Coronary artery (tissue), 2 donors: Measurements from ENCODE around the gene ARHGEF4.

Source experiments
- DNase-seq: peaks from one replicate; pipeline ENCODE4 v3.0.0-alpha.2; 2017; ENCODE audit warnings: low spot score
- H3K27ac ChIP-seq, 2 donors: fragments of 200-600 bp; sonication (generic); one replicate each; pipeline ENCODE4 v1.5.1; 2016 to 2019
- H3K4me3 ChIP-seq: fragments of 200-600 bp; sonication (generic); 2 replicates; pipeline ENCODE4 v1.5.1; 2016; ENCODE audit warnings: mild to moderate bottlenecking, moderate library complexity
- TF ChIP-seq, protein P1 (sequence below): fragments of 200-600 bp; sonication (generic); IDR thresholded peaks from one replicate; pipeline ENCODE4 v1.5.1; 2019; ENCODE audit warnings: antibody characterized with exemption

Gene ARHGEF4

DNA sequence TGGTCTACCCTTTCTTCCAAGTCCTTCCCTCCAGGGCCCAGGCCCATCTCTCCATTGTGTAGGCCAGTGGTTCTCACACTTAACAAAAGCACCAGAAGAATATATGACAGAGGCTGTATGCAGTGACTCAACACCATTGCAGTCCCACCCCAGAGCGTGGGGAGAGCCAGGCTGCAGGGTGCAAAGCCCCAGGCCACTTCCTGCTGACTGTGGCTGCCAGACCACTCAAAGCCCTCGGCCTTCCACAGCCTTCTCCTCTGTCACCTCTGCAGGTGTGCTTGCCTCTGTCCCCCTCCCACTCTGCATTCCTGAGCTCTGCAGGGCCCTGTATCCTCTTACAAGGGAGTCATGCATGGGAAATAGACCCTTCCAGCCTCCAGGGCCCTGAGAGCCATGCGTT, 40.4 kb upstream of the ARHGEF4 start:
- TF ChIP-seq, protein P1, sequence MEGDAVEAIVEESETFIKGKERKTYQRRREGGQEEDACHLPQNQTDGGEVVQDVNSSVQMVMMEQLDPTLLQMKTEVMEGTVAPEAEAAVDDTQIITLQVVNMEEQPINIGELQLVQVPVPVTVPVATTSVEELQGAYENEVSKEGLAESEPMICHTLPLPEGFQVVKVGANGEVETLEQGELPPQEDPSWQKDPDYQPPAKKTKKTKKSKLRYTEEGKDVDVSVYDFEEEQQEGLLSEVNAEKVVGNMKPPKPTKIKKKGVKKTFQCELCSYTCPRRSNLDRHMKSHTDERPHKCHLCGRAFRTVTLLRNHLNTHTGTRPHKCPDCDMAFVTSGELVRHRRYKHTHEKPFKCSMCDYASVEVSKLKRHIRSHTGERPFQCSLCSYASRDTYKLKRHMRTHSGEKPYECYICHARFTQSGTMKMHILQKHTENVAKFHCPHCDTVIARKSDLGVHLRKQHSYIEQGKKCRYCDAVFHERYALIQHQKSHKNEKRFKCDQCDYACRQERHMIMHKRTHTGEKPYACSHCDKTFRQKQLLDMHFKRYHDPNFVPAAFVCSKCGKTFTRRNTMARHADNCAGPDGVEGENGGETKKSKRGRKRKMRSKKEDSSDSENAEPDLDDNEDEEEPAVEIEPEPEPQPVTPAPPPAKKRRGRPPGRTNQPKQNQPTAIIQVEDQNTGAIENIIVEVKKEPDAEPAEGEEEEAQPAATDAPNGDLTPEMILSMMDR, result no peak
- no peak for DNase-seq
- Histone ChIP-seq H3K27ac (no peak overlapping the region), H3K4me3 (no peak overlapping the region)

DNA sequence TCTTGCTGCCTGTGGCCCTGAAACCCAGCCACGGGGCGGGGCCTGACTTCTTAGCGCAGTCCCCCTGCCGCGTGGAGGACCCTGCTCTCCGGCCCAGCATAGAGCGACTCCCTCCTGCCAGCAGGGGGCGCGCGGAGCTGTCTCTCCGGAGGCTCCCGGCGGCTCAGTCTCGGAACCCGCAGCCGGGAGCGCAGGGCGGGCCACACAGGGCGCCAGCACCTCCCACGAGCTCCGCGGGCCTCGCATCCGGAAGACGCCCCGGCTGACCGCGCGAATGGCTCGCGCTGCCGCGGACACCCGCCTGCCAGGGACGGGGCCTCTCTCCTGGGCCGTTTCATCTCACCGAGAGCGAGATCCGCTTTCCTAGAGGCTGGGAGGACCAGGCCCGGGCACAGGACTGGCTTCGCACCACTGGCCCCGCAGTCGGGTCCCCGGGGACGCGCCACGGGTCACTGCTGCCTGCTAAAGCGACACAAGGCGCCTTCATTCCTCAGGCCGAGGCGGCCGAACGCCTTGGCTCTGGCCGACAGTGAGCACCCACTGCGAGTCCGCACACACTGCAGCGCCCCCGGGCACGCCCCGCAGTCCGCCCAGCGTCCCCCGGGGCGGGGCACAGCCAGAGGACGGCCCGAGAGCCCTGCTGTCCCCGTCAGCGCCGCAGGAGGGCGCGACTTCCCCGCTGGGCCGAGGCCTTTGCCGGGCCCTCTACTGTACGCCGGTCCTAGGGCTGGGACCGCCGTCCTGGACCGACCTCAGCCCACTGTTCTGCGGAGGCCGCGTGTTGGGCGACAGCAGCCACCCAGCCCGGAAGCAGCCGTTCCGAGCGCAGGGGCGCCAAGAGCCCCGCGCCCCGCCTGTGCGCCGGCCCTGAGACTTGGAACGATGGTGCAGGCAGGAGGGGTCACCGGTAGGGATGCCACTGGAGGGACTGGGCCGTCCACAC, 39.0 kb upstream of the ARHGEF4 start:
- DNase-seq, result peak; percentile 91
- peak overlapping the region; percentile 90 to 96 for H3K27ac ChIP-seq
- TF ChIP-seq, protein P1, result peak; percentile 89
- H3K4me3 ChIP-seq, result peak overlapping the region; percentile 78

DNA sequence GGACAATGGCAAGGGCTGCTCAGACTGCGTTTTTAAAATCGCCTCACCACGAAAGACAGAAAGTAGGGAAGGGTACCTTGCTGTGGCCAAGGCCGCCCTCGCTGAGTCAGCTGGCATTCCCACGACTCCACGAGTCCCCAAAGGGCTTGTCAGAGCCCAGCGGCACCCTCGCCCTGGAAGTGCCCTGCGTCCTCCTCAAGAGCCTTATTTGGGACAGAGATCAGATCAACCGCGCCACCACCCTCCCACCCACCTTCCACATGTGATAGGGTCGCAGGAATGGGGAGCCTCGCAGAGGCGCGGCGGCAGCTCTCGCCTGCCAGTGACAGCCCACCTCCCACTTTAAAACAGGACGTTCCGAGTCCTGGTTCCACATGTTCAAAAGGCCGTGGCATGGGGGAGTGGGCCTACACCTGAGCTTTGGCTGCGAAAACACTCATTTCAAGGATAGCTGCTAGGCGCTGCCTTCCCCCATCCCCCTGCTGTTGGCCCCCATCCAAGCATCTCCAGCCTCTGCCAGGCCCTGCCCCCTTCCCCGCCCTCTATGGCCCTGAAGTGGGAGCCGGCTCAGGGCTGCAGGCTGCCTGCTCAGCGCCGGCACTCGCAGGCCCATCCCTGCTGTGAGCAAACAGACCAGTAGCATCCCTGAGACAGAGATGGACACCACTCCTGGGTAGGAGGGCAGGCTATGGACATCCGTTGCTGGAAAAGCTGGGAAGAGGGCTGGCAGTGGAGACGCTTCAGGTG, 38.1 kb upstream of the ARHGEF4 start:
- no peak for DNase-seq
- H3K4me3 ChIP-seq, result peak overlapping the region; percentile 78
- peak overlapping the region; percentile 90 to 96 for H3K27ac ChIP-seq
- TF ChIP-seq, protein P1, result no peak

DNA sequence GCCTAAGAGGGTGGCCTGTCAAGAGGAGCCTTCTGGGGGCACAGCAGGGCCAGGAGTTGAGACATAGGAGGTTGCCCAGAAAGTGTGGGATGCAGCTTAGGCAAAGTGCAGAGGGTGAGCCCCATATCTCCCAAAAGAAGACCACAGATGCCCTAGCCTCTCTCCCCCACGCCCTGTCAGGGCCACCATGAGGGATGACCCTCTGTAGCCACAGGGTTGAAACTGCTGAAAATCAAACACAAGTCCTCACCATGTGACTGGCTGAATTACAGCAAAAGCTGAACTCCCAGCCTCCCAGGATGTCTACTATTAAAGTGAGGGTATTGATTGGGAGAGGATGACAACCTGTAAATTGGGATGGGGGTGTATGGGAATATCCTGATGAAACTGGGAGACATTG, 37.4 kb upstream of the ARHGEF4 start:
- Histone ChIP-seq H3K27ac (no peak overlapping the region), H3K4me3 (no peak overlapping the region)
- TF ChIP-seq, protein P1, result no peak
- DNase-seq, result no peak

DNA sequence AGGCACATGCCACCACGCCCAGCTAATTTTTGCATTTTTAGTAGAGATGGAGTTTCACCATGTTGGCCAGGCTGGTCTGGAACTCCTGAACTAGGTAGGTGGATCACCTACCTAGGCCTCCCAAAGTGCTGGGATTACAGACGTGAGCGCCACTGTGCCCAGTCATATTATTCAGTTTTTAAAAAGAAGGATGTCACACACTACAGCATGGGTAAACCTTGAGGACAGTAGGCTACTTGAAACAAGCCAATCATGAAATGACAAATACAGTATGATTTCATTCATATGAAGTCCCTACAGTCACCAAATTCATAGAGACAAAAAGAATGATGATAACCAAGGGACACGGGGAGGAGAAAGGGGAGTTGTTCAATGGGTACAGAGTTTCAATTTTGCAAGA, 31.1 kb upstream of the ARHGEF4 start:
- H3K27ac ChIP-seq, result no peak overlapping the region
- no peak overlapping the region for H3K4me3 ChIP-seq
- DNase-seq, result no peak
- TF ChIP-seq, protein P1, result no peak

DNA sequence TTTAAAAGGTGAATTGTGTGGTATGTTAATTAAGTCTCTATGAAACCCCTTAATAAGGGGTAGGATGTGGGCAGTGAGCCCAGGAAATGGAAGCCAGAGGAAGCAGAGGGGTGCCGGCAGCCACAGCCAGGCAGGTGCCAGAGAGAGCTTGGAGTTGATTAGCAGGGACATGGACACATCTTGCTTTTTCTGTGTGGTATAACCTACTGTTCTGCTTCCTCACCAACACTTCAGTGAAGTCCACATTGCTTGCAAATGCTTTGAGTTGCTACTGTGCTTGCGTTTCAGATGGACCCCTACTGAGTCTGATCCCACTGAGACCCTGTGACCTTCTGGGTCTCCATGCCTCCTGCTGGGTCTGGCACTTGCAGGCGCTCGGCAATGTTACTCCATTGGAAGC, 30.3 kb upstream of the ARHGEF4 start:
- Histone ChIP-seq H3K27ac (no peak overlapping the region), H3K4me3 (no peak overlapping the region)
- TF ChIP-seq, protein P1, result no peak
- no peak for DNase-seq
